GM23338 (cell line): Measurements from ENCODE around the gene HOXB4. TPM values are rescaled to one million over a fixed set of nuclear protein-coding genes. Genes with fewer than 3 reads are reported as not detected.

Experiments
- ATAC-seq: fragments of 200-7000 bp; cut with Tn5 transposase; 3 replicates; pipeline ENCODE4 v1.9.1; 2020
- DNase-seq: peaks from one replicate; pipeline ENCODE4 v3.0.0-alpha.2; 2015; ENCODE audit warnings: low spot score
- H2AFZ ChIP-seq: fragments of 200-600 bp; sonication (generic); 2 replicates; pipeline ENCODE4 v1.8.0; 2016; ENCODE audit warnings: antibody characterized with exemption, mild to moderate bottlenecking, moderate library complexity
- H3F3A ChIP-seq: fragments of 200-600 bp; sonication (generic); replicated peaks from 2 replicates; pipeline ENCODE4 v1.8.0; 2017; ENCODE audit warnings: antibody characterized with exemption, mixed run types, low read depth
- H3K27ac ChIP-seq: fragments of 200-600 bp; sonication (generic); 2 replicates; pipeline ENCODE4 v1.6.1; 2016; ENCODE audit warnings: low read depth
- H3K27me3 ChIP-seq: fragments of 200-600 bp; sonication (generic); 2 replicates; pipeline ENCODE4 v1.8.0; 2016; ENCODE audit warnings: mild to moderate bottlenecking, mixed run types, moderate library complexity; ENCODE audit not compliant: insufficient read depth
- H3K36me3 ChIP-seq: fragments of 200-600 bp; sonication (generic); 2 replicates; pipeline ENCODE4 v1.8.0; 2016; ENCODE audit warnings: mild to moderate bottlenecking; ENCODE audit not compliant: insufficient read depth
- H3K4me1 ChIP-seq: fragments of 200-600 bp; sonication (generic); 2 replicates; pipeline ENCODE4 v1.8.0; 2016; ENCODE audit warnings: mild to moderate bottlenecking, moderate library complexity; ENCODE audit not compliant: insufficient read depth
- H3K4me2 ChIP-seq: fragments of 200-600 bp; sonication (generic); 2 replicates; pipeline ENCODE4 v1.7.1; 2017; ENCODE audit warnings: mixed run types
- H3K4me3 ChIP-seq: fragments of 200-600 bp; sonication (generic); 2 replicates; pipeline ENCODE4 v1.6.1; 2016; ENCODE audit warnings: mixed run types
- H3K79me2 ChIP-seq: fragments of 200-600 bp; sonication (generic); replicated peaks from 2 replicates; pipeline ENCODE4 v1.8.0; 2017; ENCODE audit warnings: mild to moderate bottlenecking; ENCODE audit not compliant: insufficient read depth
- H3K9me2 ChIP-seq: fragments of 200-600 bp; sonication (generic); 2 replicates; pipeline ENCODE4 v1.8.0; 2017; ENCODE audit not compliant: insufficient read depth
- H4K20me1 ChIP-seq: fragments of 200-600 bp; sonication (generic); replicated peaks from 2 replicates; pipeline ENCODE4 v1.8.0; 2017; ENCODE audit warnings: mild to moderate bottlenecking; ENCODE audit not compliant: insufficient read depth
- H3K27ac Mint-ChIP-seq: 2 replicates; pipeline ENCODE4 v1.8.0; 2020; ENCODE audit warnings: inconsistent platforms, mild to moderate bottlenecking, moderate library complexity, mixed read lengths
- H3K27me3 Mint-ChIP-seq: 3 replicates; pipeline ENCODE4 v1.8.0; 2022; ENCODE audit warnings: low read depth, mild to moderate bottlenecking, moderate library complexity, mixed read lengths, inconsistent platforms; ENCODE audit not compliant: insufficient read depth, poor library complexity
- H3K36me3 Mint-ChIP-seq: 3 replicates; pipeline ENCODE4 v1.8.0; 2021; ENCODE audit warnings: low read depth, mild to moderate bottlenecking, inconsistent platforms, moderate library complexity, mixed read lengths
- H3K4me1 Mint-ChIP-seq: 3 replicates; pipeline ENCODE4 v1.8.0; 2020; ENCODE audit warnings: mild to moderate bottlenecking, inconsistent platforms, mixed read lengths
- H3K4me3 Mint-ChIP-seq: 3 replicates; pipeline ENCODE4 v1.8.0; 2021; ENCODE audit warnings: moderate library complexity, mild to moderate bottlenecking, inconsistent platforms, mixed read lengths
- H3K9me3 Mint-ChIP-seq: 3 replicates; pipeline ENCODE4 v1.8.0; 2020; ENCODE audit warnings: moderate library complexity, mild to moderate bottlenecking, inconsistent platforms, mixed read lengths
- ETS1 ChIP-seq: IDR thresholded peaks from 2 replicates; pipeline ENCODE4 v1.6.1; 2016; ENCODE audit warnings: antibody characterized with exemption
- EZH2 ChIP-seq: fragments of 200-600 bp; sonication (generic); IDR thresholded peaks from one replicate; pipeline ENCODE4 v1.8.0; 2017; ENCODE audit warnings: antibody characterized with exemption, mild to moderate bottlenecking, low read depth; ENCODE audit not compliant: unreplicated experiment
- EZH2phosphoT487 ChIP-seq: fragments of 200-600 bp; sonication (generic); IDR thresholded peaks from one replicate; pipeline ENCODE4 v1.8.1; 2018; ENCODE audit warnings: antibody characterized with exemption; ENCODE audit not compliant: unreplicated experiment
- STAT1 ChIP-seq: IDR thresholded peaks from one replicate; pipeline ENCODE4 v1.6.1; 2016; ENCODE audit warnings: antibody characterized with exemption; ENCODE audit not compliant: unreplicated experiment
- polyA plus RNA-seq: library from polyadenylated mRNA; unstranded; fragments of >200 nt; fragmentation: Nextera tagmentation; extraction: Ambion mirVana; gene quantifications from 2 replicates; pipeline ENCODE4 v1.2.1, GENCODE V29; 2016
- total RNA-seq: library from RNA; depleted of rRNA; stranded (reverse); fragments of >200 nt; shearing (Covaris generic); gene quantifications from 2 replicates; pipeline ENCODE4 v1.2.3, GENCODE V29; 2014
- TF ChIP-seq, protein P1 (sequence below): IDR thresholded peaks from one replicate; pipeline ENCODE4 v1.6.1; 2018; ENCODE audit warnings: antibody characterized with exemption; ENCODE audit not compliant: unreplicated experiment

HOXB4 gene
- total and polyA plus RNA-seq, 2 experiments from 2014 or later = not detected

DNA sequence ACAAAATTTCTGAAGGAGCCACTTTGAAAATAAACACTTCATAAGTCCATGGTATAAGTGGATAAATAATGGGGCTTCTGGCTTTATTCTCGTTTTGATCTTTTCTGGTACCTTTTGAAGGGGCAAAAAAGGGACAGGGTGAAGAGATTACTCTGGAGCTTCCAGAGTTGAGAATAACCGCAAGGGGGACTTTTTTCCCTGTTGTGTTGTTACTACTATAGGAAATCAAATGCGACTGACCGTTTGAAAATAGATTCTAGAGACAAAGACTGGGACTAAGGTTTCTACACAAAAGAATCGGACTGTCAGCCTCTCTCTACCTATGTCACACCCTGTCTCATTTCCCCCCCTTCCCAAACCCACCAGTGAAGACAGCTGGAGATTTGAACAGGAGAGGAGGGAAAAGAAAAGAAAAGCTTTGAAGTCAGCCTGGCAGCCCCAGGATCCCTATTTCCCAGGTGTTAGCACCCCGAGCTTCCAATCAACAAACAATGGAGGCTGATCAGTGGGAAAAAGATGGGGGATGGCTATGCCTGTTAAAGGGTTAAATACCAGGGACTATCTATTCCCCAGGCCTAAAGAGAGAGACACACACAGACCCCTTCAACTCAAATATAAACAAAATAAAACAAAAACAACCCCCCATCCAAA, 8.4 kb downstream of the HOXB4 start:
- Histone ChIP-seq H3K4me1 (peaks cover 78% of the 10 kb centered on the region), H3K4me3 (no peak overlapping the region), H4K20me1 (peaks cover 77% of the 10 kb centered on the region), H3K36me3 (no peaks in the 10 kb centered on the region), H2AFZ (no peak overlapping the region), H3K4me2 (peak overlapping the region; percentile 33), H3K79me2 (no peaks in the 10 kb centered on the region), H3K27ac (no peak overlapping the region), H3F3A (peaks cover 76% of the 10 kb centered on the region), H3K9me2 (no peaks in the 10 kb centered on the region), H3K27me3 (peaks cover 100% of the 10 kb centered on the region)
- H3K27me3 Mint-ChIP-seq = no peaks in the 10 kb centered on the region
- ATAC-seq (no peak; the same call in 2 of the 3 replicates), DNase-seq (no peak)
- H3K9me3 Mint-ChIP-seq = no peaks in the 10 kb centered on the region; the same call in 2 of the 3 replicates
- H3K36me3 Mint-ChIP-seq = no peaks in the 10 kb centered on the region
- TF ChIP-seq, protein P1, sequence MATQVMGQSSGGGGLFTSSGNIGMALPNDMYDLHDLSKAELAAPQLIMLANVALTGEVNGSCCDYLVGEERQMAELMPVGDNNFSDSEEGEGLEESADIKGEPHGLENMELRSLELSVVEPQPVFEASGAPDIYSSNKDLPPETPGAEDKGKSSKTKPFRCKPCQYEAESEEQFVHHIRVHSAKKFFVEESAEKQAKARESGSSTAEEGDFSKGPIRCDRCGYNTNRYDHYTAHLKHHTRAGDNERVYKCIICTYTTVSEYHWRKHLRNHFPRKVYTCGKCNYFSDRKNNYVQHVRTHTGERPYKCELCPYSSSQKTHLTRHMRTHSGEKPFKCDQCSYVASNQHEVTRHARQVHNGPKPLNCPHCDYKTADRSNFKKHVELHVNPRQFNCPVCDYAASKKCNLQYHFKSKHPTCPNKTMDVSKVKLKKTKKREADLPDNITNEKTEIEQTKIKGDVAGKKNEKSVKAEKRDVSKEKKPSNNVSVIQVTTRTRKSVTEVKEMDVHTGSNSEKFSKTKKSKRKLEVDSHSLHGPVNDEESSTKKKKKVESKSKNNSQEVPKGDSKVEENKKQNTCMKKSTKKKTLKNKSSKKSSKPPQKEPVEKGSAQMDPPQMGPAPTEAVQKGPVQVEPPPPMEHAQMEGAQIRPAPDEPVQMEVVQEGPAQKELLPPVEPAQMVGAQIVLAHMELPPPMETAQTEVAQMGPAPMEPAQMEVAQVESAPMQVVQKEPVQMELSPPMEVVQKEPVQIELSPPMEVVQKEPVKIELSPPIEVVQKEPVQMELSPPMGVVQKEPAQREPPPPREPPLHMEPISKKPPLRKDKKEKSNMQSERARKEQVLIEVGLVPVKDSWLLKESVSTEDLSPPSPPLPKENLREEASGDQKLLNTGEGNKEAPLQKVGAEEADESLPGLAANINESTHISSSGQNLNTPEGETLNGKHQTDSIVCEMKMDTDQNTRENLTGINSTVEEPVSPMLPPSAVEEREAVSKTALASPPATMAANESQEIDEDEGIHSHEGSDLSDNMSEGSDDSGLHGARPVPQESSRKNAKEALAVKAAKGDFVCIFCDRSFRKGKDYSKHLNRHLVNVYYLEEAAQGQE = no peak
- TF ChIP-seq EZH2 = peak; percentile 55
- no peak overlapping the region for H3K27ac Mint-ChIP-seq
- no peak overlapping the region for H3K4me3 Mint-ChIP-seq
- peaks cover 24% of the 10 kb centered on the region for H3K4me1 Mint-ChIP-seq

GRCh38 chr17:48569240-48569582, 8.9 kb downstream of the HOXB4 start:
- Mint-ChIP-seq H3K27ac (no peak overlapping the region), H3K36me3 (no peaks in the 10 kb centered on the region), H3K27me3 (no peaks in the 10 kb centered on the region), H3K4me1 (peaks cover 23% of the 10 kb centered on the region), H3K9me3 (no peaks in the 10 kb centered on the region; the same call in 2 of the 3 replicates), H3K4me3 (no peak overlapping the region)
- Histone ChIP-seq H4K20me1 (peaks cover 71% of the 10 kb centered on the region), H3K9me2 (no peaks in the 10 kb centered on the region), H3K4me1 (peaks cover 76% of the 10 kb centered on the region), H3F3A (peaks cover 74% of the 10 kb centered on the region), H3K36me3 (no peaks in the 10 kb centered on the region), H3K27me3 (peaks cover 100% of the 10 kb centered on the region), H3K79me2 (no peaks in the 10 kb centered on the region), H3K27ac (no peak overlapping the region), H2AFZ (no peak overlapping the region), H3K4me2 (peak overlapping the region; percentile 21; the same call in 1 of the 2 replicates), H3K4me3 (no peak overlapping the region)
- TF ChIP-seq EZH2 = no peak
- TF ChIP-seq STAT1 = no peak
- ATAC-seq (no peak), DNase-seq (no peak)

DNA sequence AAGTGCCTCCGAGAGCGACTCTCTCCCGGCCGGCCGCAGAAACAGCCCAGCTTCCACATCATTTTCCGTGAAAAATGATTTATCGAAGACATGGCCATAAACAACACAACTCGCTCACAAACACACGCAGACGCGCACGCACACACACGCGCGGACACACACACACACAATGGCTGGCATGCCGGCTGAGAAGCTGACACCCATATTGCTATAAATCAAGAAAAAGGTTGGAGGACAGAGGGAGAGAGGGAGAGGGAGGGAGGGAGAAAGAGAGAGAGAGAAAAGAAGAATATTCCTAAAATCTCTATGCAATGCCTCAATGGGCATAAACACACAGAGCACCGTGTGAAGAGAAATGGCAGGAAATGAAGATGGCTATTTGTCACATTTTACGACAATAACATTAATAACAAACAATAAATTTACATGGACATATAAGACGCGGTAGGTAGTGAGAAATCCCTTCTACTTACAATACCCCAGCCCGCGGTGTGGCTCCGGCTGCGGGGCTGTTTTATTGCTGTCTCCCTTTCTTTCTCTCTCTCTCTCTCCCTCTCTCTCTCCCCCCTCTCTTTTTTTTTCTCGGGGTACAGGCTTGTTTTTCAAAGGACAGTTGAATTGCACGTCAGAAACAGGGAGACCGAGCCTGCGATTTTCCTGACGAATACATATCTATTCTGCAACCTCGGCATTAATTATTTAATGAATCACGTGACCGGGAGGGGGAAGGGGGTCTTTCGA, 9.5 kb downstream of the HOXB4 start:
- ATAC-seq (no peak), DNase-seq (no peak)
- H3K79me2 ChIP-seq = no peaks in the 10 kb centered on the region
- H3K27me3 ChIP-seq = peaks cover 100% of the 10 kb centered on the region
- peaks cover 71% of the 10 kb centered on the region for H3F3A ChIP-seq
- no peaks in the 10 kb centered on the region for H3K9me2 ChIP-seq
- H3K4me3 ChIP-seq = 0 out of 2 replicates have a peak overlapping the region, but pooled peaks have one; percentile 24
- H3K27ac Mint-ChIP-seq = no peak overlapping the region
- no peaks in the 10 kb centered on the region; the same call in 2 of the 3 replicates for H3K9me3 Mint-ChIP-seq
- H3K4me1 Mint-ChIP-seq = peaks cover 23% of the 10 kb centered on the region
- peaks cover 3% of the 10 kb centered on the region for H3K27me3 Mint-ChIP-seq
- no peaks in the 10 kb centered on the region for H3K36me3 ChIP-seq
- H4K20me1 ChIP-seq = peaks cover 70% of the 10 kb centered on the region
- H3K36me3 Mint-ChIP-seq = no peaks in the 10 kb centered on the region
- H3K4me3 Mint-ChIP-seq = no peak overlapping the region
- peak overlapping the region; percentile 21 for H3K4me2 ChIP-seq
- H3K27ac ChIP-seq = no peak overlapping the region
- H2AFZ ChIP-seq = no peak overlapping the region
- H3K4me1 ChIP-seq = peaks cover 72% of the 10 kb centered on the region
- TF ChIP-seq ETS1 = no peak
- no peak for TF ChIP-seq EZH2phosphoT487
